ENCODE results near the gene ZRANB1.

Gene ZRANB1

GRCh38 chr10:125027871-125028869 lies 86.2 kb downstream of the ZRANB1 start:
- no peak for TF ChIP-seq POLR2A (IDR thresholded peaks at IDR 0.05; ENCODE audit: low read depth, low read length)
- TF ChIP-seq POLR2AphosphoS5 (IDR thresholded peaks at IDR 0.05; ENCODE audit: low read depth, low read length) = no peak
- no peak for FAIRE-seq
- no peak for DNase-seq (ENCODE audit: insufficient read length)

GRCh38 chr10:125029584-125030242 lies 87.8 kb downstream of the ZRANB1 start:
- TF ChIP-seq POLR2A (IDR thresholded peaks at IDR 0.05; ENCODE audit: low read depth, low read length) = no peak
- TF ChIP-seq TAF1 (IDR thresholded peaks at IDR 0.05; ENCODE audit: borderline replicate concordance, low read depth, low read length) = no peak
- TF ChIP-seq POLR2AphosphoS5 (IDR thresholded peaks at IDR 0.05; ENCODE audit: low read depth, low read length) = no peak
- FAIRE-seq (no peak), DNase-seq (ENCODE audit: insufficient read length) (no peak)

GRCh38 chr10:125030567-125031197 lies 88.8 kb downstream of the ZRANB1 start:
- TF ChIP-seq POLR2AphosphoS5 (IDR thresholded peaks at IDR 0.05; ENCODE audit: low read depth, low read length) (no peak), TAF1 (IDR thresholded peaks at IDR 0.05; ENCODE audit: borderline replicate concordance, low read depth, low read length) (no peak), POLR2A (IDR thresholded peaks at IDR 0.05; ENCODE audit: low read depth, low read length) (no peak)
- no peak for FAIRE-seq
- no peak for DNase-seq (ENCODE audit: insufficient read length)

GRCh38 chr10:125032474-125033020 lies 90.6 kb downstream of the ZRANB1 start:
- no peak for TF ChIP-seq POLR2AphosphoS5 (IDR thresholded peaks at IDR 0.05; ENCODE audit: low read depth, low read length)
- no peak for TF ChIP-seq POLR2A (IDR thresholded peaks at IDR 0.05; ENCODE audit: low read depth, low read length)
- no peak for TF ChIP-seq TAF1 (IDR thresholded peaks at IDR 0.05; ENCODE audit: borderline replicate concordance, low read depth, low read length)
- no peak for DNase-seq (ENCODE audit: insufficient read length)
- no peak for FAIRE-seq

GRCh38 chr10:125033146-125033924 lies 91.4 kb downstream of the ZRANB1 start:
- FAIRE-seq (no peak), DNase-seq (ENCODE audit: insufficient read length) (no peak)
- TF ChIP-seq POLR2AphosphoS5 (IDR thresholded peaks at IDR 0.05; ENCODE audit: low read depth, low read length) (no peak), TAF1 (IDR thresholded peaks at IDR 0.05; ENCODE audit: borderline replicate concordance, low read depth, low read length) (no peak), POLR2A (IDR thresholded peaks at IDR 0.05; ENCODE audit: low read depth, low read length) (no peak)

GRCh38 chr10:125034675-125035074 lies 92.8 kb downstream of the ZRANB1 start:
- no peak for DNase-seq (ENCODE audit: insufficient read length)

GRCh38 chr10:125035136-125035535 lies 93.2 kb downstream of the ZRANB1 start:
- no peak for DNase-seq (ENCODE audit: insufficient read length)
- no peak for FAIRE-seq
- TF ChIP-seq TAF1 (IDR thresholded peaks at IDR 0.05; ENCODE audit: borderline replicate concordance, low read depth, low read length) (no peak), POLR2AphosphoS5 (IDR thresholded peaks at IDR 0.05; ENCODE audit: low read depth, low read length) (no peak), POLR2A (IDR thresholded peaks at IDR 0.05; ENCODE audit: low read depth, low read length) (no peak)

More at GRCh38 chr10:125034675-125035074, 92.8 kb downstream of the ZRANB1 start:
- no peak for FAIRE-seq
- no peak for TF ChIP-seq TAF1 (IDR thresholded peaks at IDR 0.05; ENCODE audit: borderline replicate concordance, low read depth, low read length)

GRCh38 chr10:125035588-125036295 lies 93.8 kb downstream of the ZRANB1 start:
- FAIRE-seq (no peak), DNase-seq (ENCODE audit: insufficient read length) (no peak)
- TF ChIP-seq TAF1 (IDR thresholded peaks at IDR 0.05; ENCODE audit: borderline replicate concordance, low read depth, low read length) = no peak
- no peak for TF ChIP-seq POLR2A (IDR thresholded peaks at IDR 0.05; ENCODE audit: low read depth, low read length)
- no peak for TF ChIP-seq POLR2AphosphoS5 (IDR thresholded peaks at IDR 0.05; ENCODE audit: low read depth, low read length)

- no peak for TF ChIP-seq TAF1 (IDR thresholded peaks at IDR 0.05; ENCODE audit: borderline replicate concordance, low read depth, low read length)
- TF ChIP-seq POLR2AphosphoS5 (IDR thresholded peaks at IDR 0.05; ENCODE audit: low read depth, low read length) = no peak
- no peak for TF ChIP-seq POLR2A (IDR thresholded peaks at IDR 0.05; ENCODE audit: low read depth, low read length)
- DNase-seq (ENCODE audit: insufficient read length) (no peak), FAIRE-seq (no peak)
Observed at GRCh38 chr10:125037145-125037877, 95.4 kb downstream of the ZRANB1 start.

Measured in GM12892 (cell line).